B cell (primary cell): ENCODE data around the gene KBTBD6.

Source experiments
- EZH2 ChIP-seq: IDR thresholded peaks from 2 replicates; pipeline ENCODE4 v1.6.1; 2012; ENCODE audit warnings: borderline replicate concordance, low read depth, mild to moderate bottlenecking, moderate library complexity, low read length; ENCODE audit not compliant: insufficient read depth, poor library complexity, severe bottlenecking
- TF ChIP-seq, protein P1 (sequence below): fragments of 200-600 bp; IDR thresholded peaks from one replicate; pipeline ENCODE4 v1.8.0; 2022; ENCODE audit warnings: antibody characterized with exemption, mild to moderate bottlenecking

DNA sequence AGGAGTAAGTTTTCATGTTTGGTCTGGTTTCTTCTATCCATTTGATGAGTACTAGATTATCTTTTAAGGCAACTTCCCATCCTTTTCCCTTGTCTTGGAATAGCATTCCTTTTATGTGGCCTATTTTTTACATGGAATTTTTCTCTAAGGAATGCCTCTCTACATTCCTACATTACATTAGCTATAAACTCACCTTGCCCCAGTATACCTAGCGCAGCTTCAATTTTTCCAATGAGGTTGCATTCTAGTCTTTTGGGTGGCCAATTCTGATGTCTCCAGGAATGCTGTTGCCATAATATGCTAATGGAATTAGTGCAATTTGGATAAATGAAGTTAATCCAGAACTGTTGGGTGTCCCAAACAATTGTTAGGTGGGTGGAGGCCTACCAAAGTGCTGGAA lies 33.8 kb downstream of the KBTBD6 start:
- no peak for TF ChIP-seq EZH2
- TF ChIP-seq, protein P1, sequence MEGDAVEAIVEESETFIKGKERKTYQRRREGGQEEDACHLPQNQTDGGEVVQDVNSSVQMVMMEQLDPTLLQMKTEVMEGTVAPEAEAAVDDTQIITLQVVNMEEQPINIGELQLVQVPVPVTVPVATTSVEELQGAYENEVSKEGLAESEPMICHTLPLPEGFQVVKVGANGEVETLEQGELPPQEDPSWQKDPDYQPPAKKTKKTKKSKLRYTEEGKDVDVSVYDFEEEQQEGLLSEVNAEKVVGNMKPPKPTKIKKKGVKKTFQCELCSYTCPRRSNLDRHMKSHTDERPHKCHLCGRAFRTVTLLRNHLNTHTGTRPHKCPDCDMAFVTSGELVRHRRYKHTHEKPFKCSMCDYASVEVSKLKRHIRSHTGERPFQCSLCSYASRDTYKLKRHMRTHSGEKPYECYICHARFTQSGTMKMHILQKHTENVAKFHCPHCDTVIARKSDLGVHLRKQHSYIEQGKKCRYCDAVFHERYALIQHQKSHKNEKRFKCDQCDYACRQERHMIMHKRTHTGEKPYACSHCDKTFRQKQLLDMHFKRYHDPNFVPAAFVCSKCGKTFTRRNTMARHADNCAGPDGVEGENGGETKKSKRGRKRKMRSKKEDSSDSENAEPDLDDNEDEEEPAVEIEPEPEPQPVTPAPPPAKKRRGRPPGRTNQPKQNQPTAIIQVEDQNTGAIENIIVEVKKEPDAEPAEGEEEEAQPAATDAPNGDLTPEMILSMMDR, result no peak
